HEK293 (cell line): ENCODE measurements around the gene RCC1.

ENCODE experiments used
- CTCF ChIA-PET: fragments of 350-600 bp; formaldehyde crosslinking; extraction: SDS; loops from one replicate; lab custom pipeline; 2021; ENCODE audit warnings: antibody characterized with exemption; lab: Yijun Ruan, JAX
- POLR2A ChIA-PET: fragments of 300-600 bp; formaldehyde crosslinking; extraction: SDS; loops from one replicate; lab custom pipeline; 2020; ENCODE audit warnings: antibody characterized with exemption, inconsistent platforms; lab: Yijun Ruan, JAX
- H3K27ac ChIP-seq: fragments of 200-500 bp; sonication (Bioruptor generic); 2 replicates; pipeline ENCODE4 v1.5.1; 2014; ENCODE audit warnings: low read depth, low read length, control low read depth, inconsistent platforms; ENCODE audit errors: extremely low read depth
- H3K36me3 ChIP-seq, 2 experiments: fragments of 200-500 bp in 1 of 2; sonication (Bioruptor generic) in 1 of 2; 1 replicate in 1 of 2; 2 replicates in 1 of 2; pipeline ENCODE4 v1.5.1; 2014 to 2017; ENCODE audit warnings: inconsistent platforms in 2 of 2, low read length in 2 of 2; ENCODE audit not compliant: control insufficient read depth in 2 of 2, insufficient read depth in 1 of 2
- H3K4me1 ChIP-seq: fragments of 200-500 bp; sonication (Bioruptor generic); 2 replicates; pipeline ENCODE4 v1.5.1; 2014; ENCODE audit warnings: mild to moderate bottlenecking, low read length, inconsistent platforms; ENCODE audit not compliant: control insufficient read depth, insufficient read depth
- H3K4me3 ChIP-seq: 2 replicates; pipeline ENCODE4 v1.5.1; 2011; ENCODE audit warnings: low read depth, mild to moderate bottlenecking, control low read depth, low read length, moderate library complexity
- H3K9me3 ChIP-seq: fragments of 200-500 bp; sonication (Bioruptor generic); 2 replicates; pipeline ENCODE4 v1.5.1; 2014; ENCODE audit warnings: low read depth, low read length, inconsistent platforms; ENCODE audit not compliant: control insufficient read depth, insufficient read depth
- GLI2 ChIP-seq: fragments of 450-650 bp; formaldehyde crosslinking; IDR thresholded peaks from 2 replicates; pipeline ENCODE4; 2017; ENCODE audit warnings: missing biosample characterization, missing genetic modification characterization, low read depth, borderline replicate concordance
- GLIS2 ChIP-seq: fragments of 450-650 bp; formaldehyde crosslinking; IDR thresholded peaks from 2 replicates; pipeline ENCODE4 v1.5.1; 2016; ENCODE audit warnings: missing biosample characterization, missing genetic modification characterization
- OVOL3 ChIP-seq: fragments of 450-650 bp; formaldehyde crosslinking; IDR thresholded peaks from 2 replicates; pipeline ENCODE4 v1.5.1; 2016; ENCODE audit warnings: missing biosample characterization, missing genetic modification characterization
- SALL2 ChIP-seq: fragments of 450-650 bp; formaldehyde crosslinking; IDR thresholded peaks from 2 replicates; pipeline ENCODE4 v1.5.0; 2017; ENCODE audit warnings: missing biosample characterization, mild to moderate bottlenecking, missing genetic modification characterization, borderline replicate concordance
- TCF7L2 ChIP-seq: IDR thresholded peaks from 2 replicates; pipeline ENCODE4 v1.6.1; 2011; ENCODE audit warnings: low read depth, mild to moderate bottlenecking, inconsistent platforms, low read length, moderate library complexity, borderline replicate concordance
- YY2 ChIP-seq: fragments of 450-650 bp; formaldehyde crosslinking; IDR thresholded peaks from 2 replicates; pipeline ENCODE4 v1.5.1; 2016; ENCODE audit warnings: missing biosample characterization, missing genetic modification characterization
- ZBTB21 ChIP-seq: fragments of 450-650 bp; formaldehyde crosslinking; IDR thresholded peaks from 2 replicates; pipeline ENCODE4 v1.5.1; 2017; ENCODE audit warnings: missing biosample characterization, missing genetic modification characterization
- ZBTB26 ChIP-seq: fragments of 450-650 bp; formaldehyde crosslinking; optimal IDR thresholded peaks from 2 replicates; pipeline ENCODE3; 2016; ENCODE audit warnings: missing biosample characterization, mild to moderate bottlenecking, missing genetic modification characterization
- ZBTB44 ChIP-seq: fragments of 450-650 bp; IDR thresholded peaks from 2 replicates; pipeline ENCODE4 v1.5.1; 2018; ENCODE audit warnings: missing biosample characterization, mild to moderate bottlenecking, missing genetic modification characterization
- ZBTB48 ChIP-seq: fragments of 450-650 bp; formaldehyde crosslinking; IDR thresholded peaks from 2 replicates; pipeline ENCODE4 v1.5.1; 2016; ENCODE audit warnings: missing biosample characterization, missing genetic modification characterization
- ZEB2 ChIP-seq: fragments of 450-650 bp; formaldehyde crosslinking; IDR thresholded peaks from 2 replicates; pipeline ENCODE4 v1.5.1; 2016; ENCODE audit warnings: missing biosample characterization, missing genetic modification characterization
- ZNF112 ChIP-seq: fragments of 450-650 bp; formaldehyde crosslinking; IDR thresholded peaks from 2 replicates; pipeline ENCODE4 v1.5.0; 2017; ENCODE audit warnings: missing biosample characterization, missing genetic modification characterization
- ZNF239 ChIP-seq: fragments of 450-650 bp; formaldehyde crosslinking; IDR thresholded peaks from 2 replicates; pipeline ENCODE4 v1.5.1; 2016; ENCODE audit warnings: missing biosample characterization, missing genetic modification characterization
- ZNF366 ChIP-seq: fragments of 450-650 bp; formaldehyde crosslinking; conservative IDR thresholded peaks from 2 replicates; pipeline ENCODE4 v1.5.1; 2016; ENCODE audit warnings: missing biosample characterization, missing genetic modification characterization
- ZNF548 ChIP-seq: fragments of 450-650 bp; formaldehyde crosslinking; IDR thresholded peaks from 2 replicates; pipeline ENCODE4 v1.5.1; 2016; ENCODE audit warnings: missing biosample characterization, missing genetic modification characterization
- ZNF571 ChIP-seq: fragments of 450-650 bp; formaldehyde crosslinking; IDR thresholded peaks from 2 replicates; pipeline ENCODE4 v1.5.0; 2017; ENCODE audit warnings: missing biosample characterization, missing genetic modification characterization
- ZNF600 ChIP-seq: fragments of 450-650 bp; formaldehyde crosslinking; IDR thresholded peaks from 2 replicates; pipeline ENCODE4 v1.5.1; 2016; ENCODE audit warnings: missing biosample characterization, missing genetic modification characterization
- ZNF623 ChIP-seq: fragments of 450-650 bp; formaldehyde crosslinking; IDR thresholded peaks from 2 replicates; pipeline ENCODE4 v1.5.1; 2016; ENCODE audit warnings: missing biosample characterization, missing genetic modification characterization
- ZNF660 ChIP-seq: fragments of 450-650 bp; IDR thresholded peaks from 2 replicates; pipeline ENCODE4 v1.5.1; 2018; ENCODE audit warnings: missing biosample characterization, mild to moderate bottlenecking, missing genetic modification characterization
- ZNF701 ChIP-seq: fragments of 450-650 bp; formaldehyde crosslinking; IDR thresholded peaks from 2 replicates; pipeline ENCODE4 v1.5.1; 2016; ENCODE audit warnings: missing biosample characterization, missing genetic modification characterization
- ZNF747 ChIP-seq: fragments of 450-650 bp; formaldehyde crosslinking; IDR thresholded peaks from 2 replicates; pipeline ENCODE4 v1.5.1; 2016; ENCODE audit warnings: missing biosample characterization, missing genetic modification characterization
- ZXDB ChIP-seq: fragments of 450-650 bp; formaldehyde crosslinking; IDR thresholded peaks from 2 replicates; pipeline ENCODE4 v1.5.1; 2016; ENCODE audit warnings: missing biosample characterization, missing genetic modification characterization
- TF ChIP-seq, protein P1 (sequence below): fragments of 450-650 bp; formaldehyde crosslinking; IDR thresholded peaks from 2 replicates; pipeline ENCODE4 v1.5.1; 2016; ENCODE audit warnings: missing biosample characterization, missing genetic modification characterization
- TF ChIP-seq, protein P2 (sequence below): fragments of 450-650 bp; formaldehyde crosslinking; IDR thresholded peaks from 2 replicates; pipeline ENCODE4 v1.5.1; 2016; ENCODE audit warnings: missing biosample characterization, missing genetic modification characterization
- TF ChIP-seq, protein P3 (sequence below): fragments of 450-650 bp; formaldehyde crosslinking; IDR thresholded peaks from 2 replicates; pipeline ENCODE4 v1.5.1; 2016; ENCODE audit warnings: missing biosample characterization, missing genetic modification characterization, borderline replicate concordance

RCC1 gene

GRCh38 chr1:28518000-28518744 lies 12.3 kb downstream of the RCC1 start (continued):
- TF ChIP-seq ZEB2 (tag by site-specific recombination), result peak; percentile 19; the same call in 1 of the 2 replicates
- peak; percentile 91 for TF ChIP-seq ZBTB26
- TF ChIP-seq ZNF571 (tag by site-specific recombination), result no peak
- peak; percentile 14; the same call in 1 of the 2 replicates for TF ChIP-seq ZNF623
- no peak for TF ChIP-seq ZNF701 (tag by site-specific recombination)
- TF ChIP-seq OVOL3 (tag by site-specific recombination), result no peak
- peak; percentile 0; the same call in 1 of the 2 replicates for TF ChIP-seq ZBTB44 (tag by site-specific recombination)
- TF ChIP-seq ZXDB (tag by site-specific recombination), result peak; percentile 75
- TF ChIP-seq ZBTB48, result peak; percentile 83
- TF ChIP-seq GLIS2 (tag by site-specific recombination), result peak; percentile 68; the same call in 1 of the 2 replicates

DNA sequence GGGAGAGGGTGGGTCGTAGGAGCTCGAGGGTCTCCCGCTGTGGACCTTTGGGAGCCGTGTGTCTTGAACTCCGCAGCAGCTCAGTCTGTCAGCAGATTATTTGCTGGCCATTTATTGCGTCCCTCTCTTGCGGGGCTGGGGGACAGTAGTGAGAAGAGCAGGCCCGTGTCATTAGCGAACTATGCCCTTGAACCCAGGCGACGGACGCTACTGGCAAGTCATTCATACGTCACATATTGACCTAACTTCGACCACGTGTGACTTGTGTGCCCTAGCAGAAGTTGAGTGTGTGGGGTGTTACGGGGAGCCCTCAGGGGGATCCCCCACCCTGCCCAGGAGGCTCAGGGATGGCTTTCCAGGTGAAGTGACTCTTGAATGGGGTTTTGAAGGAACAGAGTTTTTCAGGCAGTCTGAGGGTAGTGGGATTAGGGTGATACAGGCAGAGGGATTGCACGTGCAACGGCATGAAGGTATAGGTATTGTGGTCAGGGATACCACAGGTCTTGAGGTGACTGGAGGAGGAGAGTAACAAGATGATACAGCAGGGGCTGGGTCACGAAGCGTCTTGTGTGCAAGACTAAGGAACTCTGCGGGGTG lies 13.0 kb downstream of the RCC1 start:
- ChIA-PET CTCF (interaction anchor here (0.6 to 1.2 kb wide), 7 partner anchors 61 to 358 kb away, joined by 3 to 4 read pairs (median 3); no protein-coding TSS in a partner anchor), POLR2A (interaction anchor here (0.6 to 5.7 kb wide), 5 partner anchors 12 to 159 kb away, joined by 3 to 34 read pairs (median 3); partner anchors contain the start of gene RCC1)
- peak overlapping the region; percentile 94 for H3K27ac ChIP-seq
- H3K36me3 ChIP-seq, result peaks cover 0 to 35% of the 10 kb centered on the region in 2 experiments; a peak in 2 of 3 replicates
- H3K4me1 ChIP-seq, result no peaks in the 10 kb centered on the region
- H3K4me3 ChIP-seq, result peak overlapping the region; percentile 71
- no peaks in the 10 kb centered on the region for H3K9me3 ChIP-seq
- no peak for TF ChIP-seq ZNF660 (tag by site-specific recombination)
- TF ChIP-seq GLI2, result no peak
- no peak for TF ChIP-seq ZNF112 (tag by site-specific recombination)
- TF ChIP-seq YY2 (tag by site-specific recombination), result no peak
- TF ChIP-seq ZNF548 (tag by site-specific recombination), result 0 out of 2 replicates have a peak, but pooled peaks have one; percentile 7
- no peak for TF ChIP-seq ZNF366 (tag by site-specific recombination)
- no peak for TF ChIP-seq ZNF747 (tag by site-specific recombination)
- TF ChIP-seq ZBTB48, result 0 out of 2 replicates have a peak, but pooled peaks have one; percentile 50
- TF ChIP-seq, protein P1, sequence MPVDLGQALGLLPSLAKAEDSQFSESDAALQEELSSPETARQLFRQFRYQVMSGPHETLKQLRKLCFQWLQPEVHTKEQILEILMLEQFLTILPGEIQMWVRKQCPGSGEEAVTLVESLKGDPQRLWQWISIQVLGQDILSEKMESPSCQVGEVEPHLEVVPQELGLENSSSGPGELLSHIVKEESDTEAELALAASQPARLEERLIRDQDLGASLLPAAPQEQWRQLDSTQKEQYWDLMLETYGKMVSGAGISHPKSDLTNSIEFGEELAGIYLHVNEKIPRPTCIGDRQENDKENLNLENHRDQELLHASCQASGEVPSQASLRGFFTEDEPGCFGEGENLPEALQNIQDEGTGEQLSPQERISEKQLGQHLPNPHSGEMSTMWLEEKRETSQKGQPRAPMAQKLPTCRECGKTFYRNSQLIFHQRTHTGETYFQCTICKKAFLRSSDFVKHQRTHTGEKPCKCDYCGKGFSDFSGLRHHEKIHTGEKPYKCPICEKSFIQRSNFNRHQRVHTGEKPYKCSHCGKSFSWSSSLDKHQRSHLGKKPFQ (tag by site-specific recombination), result no peak
- TF ChIP-seq TCF7L2, result no peak
- TF ChIP-seq, protein P2, sequence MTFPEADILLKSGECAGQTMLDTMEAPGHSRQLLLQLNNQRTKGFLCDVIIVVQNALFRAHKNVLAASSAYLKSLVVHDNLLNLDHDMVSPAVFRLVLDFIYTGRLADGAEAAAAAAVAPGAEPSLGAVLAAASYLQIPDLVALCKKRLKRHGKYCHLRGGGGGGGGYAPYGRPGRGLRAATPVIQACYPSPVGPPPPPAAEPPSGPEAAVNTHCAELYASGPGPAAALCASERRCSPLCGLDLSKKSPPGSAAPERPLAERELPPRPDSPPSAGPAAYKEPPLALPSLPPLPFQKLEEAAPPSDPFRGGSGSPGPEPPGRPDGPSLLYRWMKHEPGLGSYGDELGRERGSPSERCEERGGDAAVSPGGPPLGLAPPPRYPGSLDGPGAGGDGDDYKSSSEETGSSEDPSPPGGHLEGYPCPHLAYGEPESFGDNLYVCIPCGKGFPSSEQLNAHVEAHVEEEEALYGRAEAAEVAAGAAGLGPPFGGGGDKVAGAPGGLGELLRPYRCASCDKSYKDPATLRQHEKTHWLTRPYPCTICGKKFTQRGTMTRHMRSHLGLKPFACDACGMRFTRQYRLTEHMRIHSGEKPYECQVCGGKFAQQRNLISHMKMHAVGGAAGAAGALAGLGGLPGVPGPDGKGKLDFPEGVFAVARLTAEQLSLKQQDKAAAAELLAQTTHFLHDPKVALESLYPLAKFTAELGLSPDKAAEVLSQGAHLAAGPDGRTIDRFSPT (tag by site-specific recombination), result no peak; the same call in 1 of the 2 replicates
- peak; percentile 64 for TF ChIP-seq ZNF600
- TF ChIP-seq SALL2 (tag by site-specific recombination), result no peak
- TF ChIP-seq ZNF239 (tag by site-specific recombination), result no peak
- TF ChIP-seq ZBTB21 (tag by site-specific recombination), result peak; percentile 46; the same call in 1 of the 2 replicates
- TF ChIP-seq, protein P3, sequence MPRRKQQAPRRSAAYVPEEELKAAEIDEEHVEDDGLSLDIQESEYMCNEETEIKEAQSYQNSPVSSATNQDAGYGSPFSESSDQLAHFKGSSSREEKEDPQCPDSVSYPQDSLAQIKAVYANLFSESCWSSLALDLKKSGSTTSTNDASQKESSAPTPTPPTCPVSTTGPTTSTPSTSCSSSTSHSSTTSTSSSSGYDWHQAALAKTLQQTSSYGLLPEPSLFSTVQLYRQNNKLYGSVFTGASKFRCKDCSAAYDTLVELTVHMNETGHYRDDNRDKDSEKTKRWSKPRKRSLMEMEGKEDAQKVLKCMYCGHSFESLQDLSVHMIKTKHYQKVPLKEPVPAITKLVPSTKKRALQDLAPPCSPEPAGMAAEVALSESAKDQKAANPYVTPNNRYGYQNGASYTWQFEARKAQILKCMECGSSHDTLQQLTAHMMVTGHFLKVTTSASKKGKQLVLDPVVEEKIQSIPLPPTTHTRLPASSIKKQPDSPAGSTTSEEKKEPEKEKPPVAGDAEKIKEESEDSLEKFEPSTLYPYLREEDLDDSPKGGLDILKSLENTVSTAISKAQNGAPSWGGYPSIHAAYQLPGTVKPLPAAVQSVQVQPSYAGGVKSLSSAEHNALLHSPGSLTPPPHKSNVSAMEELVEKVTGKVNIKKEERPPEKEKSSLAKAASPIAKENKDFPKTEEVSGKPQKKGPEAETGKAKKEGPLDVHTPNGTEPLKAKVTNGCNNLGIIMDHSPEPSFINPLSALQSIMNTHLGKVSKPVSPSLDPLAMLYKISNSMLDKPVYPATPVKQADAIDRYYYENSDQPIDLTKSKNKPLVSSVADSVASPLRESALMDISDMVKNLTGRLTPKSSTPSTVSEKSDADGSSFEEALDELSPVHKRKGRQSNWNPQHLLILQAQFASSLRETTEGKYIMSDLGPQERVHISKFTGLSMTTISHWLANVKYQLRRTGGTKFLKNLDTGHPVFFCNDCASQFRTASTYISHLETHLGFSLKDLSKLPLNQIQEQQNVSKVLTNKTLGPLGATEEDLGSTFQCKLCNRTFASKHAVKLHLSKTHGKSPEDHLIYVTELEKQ (tag by site-specific recombination), result 0 out of 2 replicates have a peak, but pooled peaks have one; percentile 4
